ENCODE measurements around the gene ACCSL. TPM values are rescaled to one million over a fixed set of nuclear protein-coding genes. Genes with fewer than 3 reads are reported as not detected.

Gene ACCSL
- total RNA-seq = not detected

DNA sequence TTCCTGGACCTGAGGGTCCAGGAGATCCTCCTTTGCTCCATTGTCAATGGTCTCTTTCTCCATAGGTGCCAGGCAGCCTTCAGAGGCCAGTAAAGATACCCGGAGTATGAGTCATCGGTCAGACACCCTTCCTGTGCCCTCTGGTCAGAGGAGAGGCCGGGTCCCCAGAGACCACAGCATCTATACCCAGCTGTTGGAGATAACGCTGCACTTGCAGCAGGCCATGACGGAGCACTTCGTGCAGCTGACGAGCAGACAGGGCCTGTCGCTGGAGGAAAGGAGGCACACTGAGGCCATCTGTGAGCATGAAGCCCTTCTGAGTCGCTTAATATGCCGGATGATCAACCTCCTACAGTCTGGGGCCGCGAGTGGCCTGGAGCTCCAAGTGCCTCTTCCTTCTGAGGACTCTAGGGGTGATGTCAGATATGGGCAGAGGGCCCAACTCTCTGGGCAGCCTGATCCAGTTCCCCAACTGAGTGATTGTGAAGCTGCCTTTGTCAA is at the start of gene ACCSL:
Gene ACCSL (plus strand): TSS at position 51 of the 501 bp plus-strand sequence. CDS start 56 bp downstream, at position 107.
- no peak for DNase-seq

DNA sequence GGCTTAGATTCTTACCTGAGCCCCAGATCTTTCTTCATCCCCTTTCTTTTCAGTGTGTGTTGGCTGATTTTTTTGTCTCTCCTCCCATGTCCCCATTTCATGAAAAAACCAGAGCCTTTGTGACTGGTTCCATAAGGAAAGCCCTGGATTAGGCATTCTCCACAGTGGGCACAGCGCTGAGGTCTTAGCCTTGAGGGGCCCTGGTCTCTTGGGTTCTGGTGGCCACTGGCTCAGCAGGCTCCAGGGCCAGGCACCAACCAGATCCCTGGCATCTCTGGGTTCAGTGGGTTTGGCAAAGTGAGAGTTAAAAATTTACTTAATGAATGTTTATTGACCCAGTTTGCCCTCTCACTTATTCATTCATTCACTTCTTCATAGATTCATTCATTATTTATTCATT is 49.5 kb upstream of the ACCSL start:
- DNase-seq = no peak

DNA sequence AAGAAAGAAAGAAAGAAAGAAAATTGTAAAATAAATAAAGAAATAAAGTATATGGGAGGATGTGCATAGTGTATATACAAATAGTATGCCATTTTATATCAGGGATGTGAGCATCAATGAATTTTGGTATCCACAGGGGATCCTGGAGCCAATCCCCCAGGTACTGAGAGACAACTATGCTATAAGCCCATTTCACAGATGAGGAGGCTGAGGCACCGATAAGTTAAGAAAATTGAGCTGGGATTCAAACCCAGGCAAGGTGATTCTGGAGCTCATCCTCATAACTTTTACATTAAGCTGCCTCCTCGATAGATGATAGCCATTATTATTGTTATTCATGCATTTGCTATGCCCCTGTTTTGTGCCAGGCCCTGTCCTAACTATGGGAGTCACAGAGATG is 47.0 kb upstream of the ACCSL start:
- DNase-seq = no peak

DNA sequence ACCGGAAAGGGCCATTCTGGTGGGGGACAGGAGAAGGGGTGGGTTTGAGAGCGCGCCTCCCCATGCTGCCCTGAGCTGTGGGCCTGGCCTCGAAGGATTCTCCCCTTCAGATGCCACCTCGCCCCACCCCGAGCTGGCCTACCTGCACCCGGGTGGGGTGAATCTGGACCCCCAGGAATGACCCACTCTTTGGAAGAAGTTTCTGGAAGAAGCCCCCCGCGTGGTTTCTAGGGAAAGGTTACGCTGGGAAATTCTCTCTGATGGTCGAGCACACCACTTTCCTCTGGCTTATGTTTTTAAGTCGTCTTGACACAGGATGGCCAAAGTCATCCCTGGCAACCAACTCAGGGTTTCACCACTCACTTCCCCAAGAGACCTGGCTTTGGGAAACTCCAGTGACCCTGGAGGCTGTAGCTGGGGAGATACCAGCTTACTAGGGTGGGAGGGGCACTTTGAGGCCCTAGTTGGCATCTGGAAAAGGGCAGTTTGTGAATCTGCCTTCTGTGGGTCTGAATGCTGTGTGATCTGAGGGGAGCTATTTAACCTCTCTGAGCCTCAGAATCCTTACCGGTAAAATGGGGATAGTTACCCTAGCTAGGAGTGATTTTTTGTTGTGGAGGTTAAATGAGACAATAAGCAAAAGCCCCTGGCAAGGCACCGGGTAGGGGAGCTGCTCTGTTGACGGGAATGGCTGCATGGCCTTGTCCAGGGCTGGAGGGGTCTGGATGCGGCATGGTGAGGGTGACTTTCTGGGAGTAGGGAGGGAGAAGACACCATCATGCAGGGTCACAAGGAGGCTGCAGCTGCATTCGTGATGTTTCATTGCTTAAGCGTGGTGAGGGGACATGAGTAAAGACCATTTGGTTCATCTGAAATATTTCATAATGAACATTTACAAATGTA is 45.3 kb upstream of the ACCSL start:
- DNase-seq = no peak

DNA sequence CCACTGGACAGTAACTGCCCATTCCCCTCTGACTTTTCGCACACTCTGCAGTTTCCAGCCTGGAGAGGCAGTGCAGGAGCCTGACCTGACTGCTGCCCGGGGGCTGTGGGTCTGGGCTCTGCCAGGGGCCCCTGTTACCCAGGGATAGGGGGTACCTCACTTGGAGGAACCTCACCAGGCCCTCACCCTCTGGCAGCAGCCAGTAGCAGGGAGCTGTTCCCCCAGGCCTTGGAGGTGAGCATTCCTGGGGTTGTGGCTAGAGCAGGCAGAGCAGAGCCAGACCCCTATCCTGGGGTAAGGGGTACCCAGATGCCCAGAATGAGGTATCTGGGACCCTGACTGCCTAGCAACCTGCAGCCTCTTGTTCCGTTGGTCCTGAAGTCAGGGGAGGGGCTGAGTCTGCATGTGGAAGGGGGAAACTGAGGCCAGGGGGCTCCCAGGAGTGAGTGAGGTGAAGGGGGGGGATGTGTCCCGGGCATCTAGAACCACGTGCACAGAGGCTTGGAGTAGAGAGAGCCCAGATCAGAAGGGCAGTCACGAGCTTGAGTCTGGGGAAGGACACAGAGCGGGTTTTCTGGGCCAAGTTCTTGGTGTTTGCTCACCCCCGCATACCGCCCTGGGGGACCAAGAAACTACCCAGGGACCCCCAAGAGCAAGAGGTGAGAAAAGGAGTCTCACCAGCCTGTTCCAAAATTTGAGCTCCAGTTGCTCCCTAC is 43.9 kb upstream of the ACCSL start:
- DNase-seq = no peak

DNA sequence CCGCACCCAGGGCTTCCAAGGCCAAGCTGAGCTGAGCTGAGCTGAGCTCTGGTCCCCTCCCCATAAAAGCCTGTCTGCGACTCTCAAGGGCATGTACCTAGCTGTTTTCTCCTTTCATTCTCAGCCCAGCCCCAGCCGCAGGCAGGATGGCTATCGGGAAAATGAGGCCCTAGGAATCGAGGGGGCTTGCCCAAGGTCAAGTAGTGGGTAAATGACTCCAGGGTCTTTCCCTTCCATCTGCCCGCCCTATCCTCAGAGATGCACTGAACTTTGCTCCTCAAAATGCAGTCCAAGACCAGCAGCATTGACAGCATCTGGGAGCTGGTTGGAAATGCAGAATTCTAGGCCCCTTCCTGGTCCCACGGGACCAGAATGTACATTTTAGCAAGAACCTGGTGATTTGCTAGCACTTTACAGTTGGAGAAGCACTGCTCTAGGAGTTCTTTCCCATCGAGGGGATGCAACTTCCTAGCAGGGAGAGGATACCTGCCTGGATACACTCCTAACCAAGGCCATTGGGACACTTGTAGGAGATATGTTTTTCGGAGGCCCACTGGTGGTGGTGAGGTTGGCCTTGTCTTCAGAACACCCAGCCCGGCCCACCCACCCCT is 43.2 kb upstream of the ACCSL start:
- no peak for DNase-seq

DNA sequence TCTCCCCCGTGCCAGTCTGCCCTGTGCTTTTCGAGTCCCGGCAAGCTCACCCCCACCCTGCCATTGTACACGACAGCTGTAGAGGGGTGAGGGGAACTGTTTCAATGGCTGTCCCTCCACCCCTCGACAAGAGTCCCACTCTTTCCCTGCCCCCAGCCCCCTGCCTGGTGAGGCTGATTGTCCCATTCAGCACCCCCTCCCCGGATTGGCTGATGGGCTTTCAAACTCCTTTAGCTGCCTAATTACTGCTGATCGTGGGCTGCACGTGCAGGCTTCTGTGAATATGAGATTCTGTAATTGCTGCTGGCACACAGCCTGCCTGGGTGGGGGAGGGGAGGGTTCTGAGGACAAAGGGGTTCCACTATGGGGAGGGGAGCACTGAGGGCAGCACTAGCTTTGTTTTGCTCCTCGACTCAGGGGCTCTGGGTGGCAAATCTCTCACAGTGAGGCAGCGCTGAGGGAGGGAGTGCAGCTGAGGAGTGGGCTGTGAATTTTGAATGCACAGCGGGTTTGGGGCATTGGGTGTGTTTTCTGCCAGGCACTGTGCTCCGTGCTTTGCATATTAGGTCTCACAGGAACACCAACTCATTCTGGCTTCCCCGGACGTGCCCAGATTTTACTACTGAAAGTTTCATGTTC is 42.6 kb upstream of the ACCSL start:
- peak; percentile 72 for DNase-seq

DNA sequence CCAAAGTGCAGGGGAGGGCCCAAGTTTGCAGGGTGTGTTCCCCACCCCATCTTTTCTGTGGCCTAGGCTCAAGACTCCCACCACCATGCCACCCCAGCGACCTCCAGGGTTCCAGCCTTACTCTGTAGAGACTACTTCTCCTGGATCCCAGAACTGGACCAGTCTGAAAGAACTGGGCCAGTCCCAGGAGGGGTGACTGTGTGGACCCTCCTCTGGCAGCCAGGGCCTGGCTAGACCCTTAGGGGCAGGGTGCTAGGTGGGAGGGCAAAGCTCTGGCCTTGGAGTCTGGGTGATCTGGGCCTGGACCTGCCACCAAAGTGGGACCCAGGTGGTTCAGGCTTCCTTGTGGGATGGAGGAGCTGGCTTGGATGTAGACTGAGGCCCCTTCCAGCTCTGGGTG is 41.8 kb upstream of the ACCSL start:
- DNase-seq = no peak

DNA sequence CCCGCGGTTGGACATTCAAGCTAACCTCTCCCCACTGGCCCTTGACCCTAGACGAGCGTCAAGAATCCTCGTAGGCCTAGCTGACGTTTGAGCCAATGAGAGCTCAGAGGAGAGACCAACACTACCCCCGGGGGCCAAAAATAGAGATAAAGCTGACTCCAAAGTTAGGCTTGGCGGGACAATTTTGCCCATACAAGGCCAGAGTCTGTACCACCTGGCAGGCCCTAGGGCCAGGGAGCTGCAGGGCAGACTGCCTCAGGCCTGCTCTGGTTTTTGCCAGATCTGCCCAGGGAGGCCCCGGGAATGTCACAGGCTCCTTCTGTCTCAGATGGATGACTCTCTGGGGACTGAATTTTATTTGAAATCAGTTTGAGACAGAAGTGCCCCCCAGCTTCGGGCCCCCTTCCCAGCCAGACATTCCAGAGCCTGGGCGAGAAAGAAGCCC is 40.8 kb upstream of the ACCSL start:
- no peak for DNase-seq

DNA sequence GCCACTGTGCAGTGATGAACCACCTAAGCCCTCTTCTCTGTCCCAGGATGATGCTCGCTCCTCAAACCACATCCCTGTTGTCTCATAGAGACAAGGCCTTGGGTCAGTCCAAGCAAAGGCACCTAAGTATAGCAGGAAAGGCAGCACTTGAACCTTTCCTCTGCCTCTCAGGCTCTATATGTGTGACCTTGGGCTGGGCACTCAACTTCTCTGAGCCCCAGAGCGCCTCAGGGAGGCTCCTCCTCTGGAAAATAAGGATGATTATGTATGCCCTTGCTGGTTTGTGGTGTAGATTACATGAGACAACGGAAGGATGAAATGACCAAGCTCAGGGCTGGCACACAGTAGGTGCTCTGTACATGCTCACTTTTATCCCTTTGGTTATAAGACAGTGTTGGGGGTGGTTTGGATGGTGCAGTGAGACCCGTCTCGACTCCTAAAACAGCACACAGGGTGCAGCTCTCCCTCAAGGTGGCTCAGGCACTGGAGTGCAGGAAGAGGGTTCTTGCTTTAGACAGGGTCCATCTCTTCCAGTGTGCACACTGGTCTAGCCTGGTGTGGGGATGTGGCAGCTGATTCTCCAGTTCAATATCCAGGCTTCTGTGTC is 40.2 kb upstream of the ACCSL start:
- DNase-seq = no peak

DNA sequence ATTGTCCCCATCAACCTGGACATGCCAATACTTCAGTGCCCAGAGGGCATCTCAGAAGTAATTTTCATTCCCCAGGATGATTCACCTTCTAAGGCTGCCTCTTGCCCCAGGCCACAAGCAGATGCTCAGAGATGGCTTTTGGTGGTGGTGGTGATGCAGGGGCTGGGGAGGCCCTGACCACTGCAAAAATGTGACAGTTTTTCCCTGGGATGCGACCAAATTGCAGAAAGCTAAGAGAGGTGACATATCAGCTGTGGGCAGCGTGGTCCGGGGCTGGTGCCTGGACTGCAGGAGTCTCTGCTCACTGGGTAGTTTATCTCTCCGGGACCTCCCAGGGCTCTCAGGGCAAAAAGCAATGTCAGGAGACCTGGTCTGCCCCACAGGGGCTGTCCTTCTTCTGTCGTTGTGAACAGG is 39.7 kb upstream of the ACCSL start:
- DNase-seq = no peak

DNA sequence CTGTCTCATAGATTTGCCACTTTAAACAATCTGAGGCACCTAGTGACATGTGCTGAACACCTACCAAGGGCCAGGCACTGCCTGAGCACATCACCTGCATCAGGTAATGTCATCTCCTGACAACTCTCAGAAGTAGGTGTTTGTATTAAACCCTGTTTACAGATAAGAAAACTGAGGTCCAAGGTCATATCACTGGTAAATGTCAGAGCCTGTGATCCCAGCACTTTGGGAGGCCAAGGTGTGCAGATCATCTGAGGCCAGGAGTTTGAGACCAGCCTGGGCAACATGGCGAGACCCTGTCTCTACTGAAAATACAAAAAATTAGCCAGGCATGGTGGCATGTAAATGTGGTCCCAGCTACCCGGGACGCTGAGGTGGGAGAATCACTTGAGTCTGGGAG is 39.1 kb upstream of the ACCSL start:
- DNase-seq = no peak

DNA sequence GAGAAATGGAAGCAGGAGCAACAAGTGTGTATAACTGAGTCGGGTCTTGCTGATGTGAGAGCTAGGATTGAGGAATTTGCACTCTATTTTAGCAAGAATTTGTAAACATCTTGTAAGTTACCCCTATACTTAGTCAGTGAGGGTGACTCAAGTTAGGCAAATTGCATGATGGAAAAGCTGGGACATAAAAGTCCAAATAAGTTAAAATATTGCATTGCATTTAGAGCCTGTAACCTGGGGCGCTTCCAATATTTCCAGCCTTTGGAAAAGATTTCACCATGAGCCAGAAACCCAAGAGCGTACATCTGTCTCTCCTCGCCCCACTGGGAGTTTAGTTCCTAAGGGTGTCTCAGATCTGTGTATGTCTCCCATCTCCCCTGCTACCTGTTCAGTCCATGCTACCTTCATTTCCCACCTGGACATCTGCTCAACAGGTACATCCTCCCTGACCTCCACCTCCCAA is 37.0 kb upstream of the ACCSL start:
- DNase-seq = no peak

DNA sequence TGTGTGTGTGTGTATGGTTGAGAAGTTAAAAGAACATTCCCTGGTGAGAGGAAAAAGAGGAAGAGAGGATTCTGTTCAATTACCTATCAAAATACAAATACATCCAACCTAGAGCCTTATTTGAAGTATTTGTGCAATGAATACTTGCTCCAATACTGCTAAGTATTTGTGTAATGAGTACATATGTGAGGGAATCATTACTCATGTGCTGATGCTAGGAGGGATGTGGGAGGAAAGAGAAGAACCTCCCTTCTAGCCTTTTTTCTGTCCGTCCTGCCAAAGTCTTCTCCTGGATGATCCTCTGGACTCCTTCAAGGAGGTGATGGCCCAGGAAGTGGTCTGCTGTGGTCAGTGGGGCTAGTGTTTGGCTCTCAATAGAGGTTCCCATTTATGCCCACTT is 36.0 kb upstream of the ACCSL start:
- DNase-seq = no peak

DNA sequence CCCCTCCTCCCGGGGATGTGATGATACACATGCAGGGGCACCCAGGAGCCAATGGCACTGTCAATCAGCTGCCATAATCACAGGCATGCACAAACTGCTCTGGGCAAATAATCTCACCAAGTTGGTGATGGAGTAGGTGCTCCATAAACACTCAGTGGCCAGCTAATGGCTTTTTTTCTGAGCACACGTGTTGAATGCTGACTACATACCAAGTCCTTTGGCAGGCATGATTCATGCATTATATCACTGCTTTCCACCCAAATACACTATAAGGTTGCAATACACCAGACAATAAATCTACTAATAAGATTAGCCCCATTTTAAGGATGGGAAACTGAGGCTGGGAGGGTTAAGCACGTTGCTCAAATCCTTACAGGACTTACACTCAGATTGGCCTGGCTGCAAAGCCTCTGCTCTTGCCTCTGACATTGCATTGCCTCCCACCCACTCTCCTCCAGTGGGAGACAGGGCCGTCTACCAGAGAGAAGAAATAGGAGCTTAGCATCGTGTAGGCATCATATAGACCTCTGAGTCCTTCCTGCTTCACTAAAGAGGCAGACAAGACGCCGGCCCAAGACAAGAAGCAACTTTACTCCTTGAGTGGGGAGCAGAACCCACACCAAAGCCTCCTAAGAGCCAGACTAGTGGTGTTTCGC is 32.7 kb upstream of the ACCSL start:
- no peak for DNase-seq

DNA sequence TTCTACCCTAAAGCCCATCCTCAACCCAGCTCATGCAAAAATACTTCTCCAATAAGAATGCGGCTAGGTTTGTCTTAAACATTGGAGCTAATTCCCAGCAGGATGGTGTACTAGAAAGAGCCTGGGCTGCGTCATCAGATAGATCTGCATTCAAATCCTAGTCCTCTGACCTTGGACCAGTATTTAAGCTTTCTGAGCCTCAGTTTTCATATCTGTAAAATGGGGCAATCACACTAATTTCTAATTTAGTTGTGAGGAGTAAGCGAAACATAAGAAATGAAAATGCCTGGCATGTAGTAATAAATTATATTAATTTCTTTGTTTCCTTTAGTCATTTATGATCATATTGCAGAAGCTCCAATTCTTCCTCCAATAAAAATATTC is 32.2 kb upstream of the ACCSL start:
- DNase-seq = no peak

DNA sequence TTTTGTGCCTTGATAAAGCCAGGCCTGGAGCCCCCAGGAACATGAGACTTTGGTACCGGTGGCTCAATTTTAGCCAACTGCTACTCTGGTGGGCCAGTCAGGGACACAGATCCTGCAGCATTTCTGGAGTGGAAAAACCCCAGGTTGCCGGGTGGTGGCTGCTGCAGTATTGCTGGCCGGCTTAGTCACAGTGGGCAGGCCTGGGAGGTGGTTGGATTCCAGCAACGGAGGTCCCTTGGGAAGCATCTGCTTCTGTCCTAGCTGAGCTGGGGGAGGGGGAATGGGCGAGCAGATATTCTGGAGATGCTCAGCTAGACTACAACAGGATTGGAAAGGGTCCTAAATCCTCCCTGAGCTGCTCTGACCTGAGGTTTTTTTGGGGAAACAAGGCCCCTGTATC is 31.6 kb upstream of the ACCSL start:
- peak; percentile 39 for DNase-seq

DNA sequence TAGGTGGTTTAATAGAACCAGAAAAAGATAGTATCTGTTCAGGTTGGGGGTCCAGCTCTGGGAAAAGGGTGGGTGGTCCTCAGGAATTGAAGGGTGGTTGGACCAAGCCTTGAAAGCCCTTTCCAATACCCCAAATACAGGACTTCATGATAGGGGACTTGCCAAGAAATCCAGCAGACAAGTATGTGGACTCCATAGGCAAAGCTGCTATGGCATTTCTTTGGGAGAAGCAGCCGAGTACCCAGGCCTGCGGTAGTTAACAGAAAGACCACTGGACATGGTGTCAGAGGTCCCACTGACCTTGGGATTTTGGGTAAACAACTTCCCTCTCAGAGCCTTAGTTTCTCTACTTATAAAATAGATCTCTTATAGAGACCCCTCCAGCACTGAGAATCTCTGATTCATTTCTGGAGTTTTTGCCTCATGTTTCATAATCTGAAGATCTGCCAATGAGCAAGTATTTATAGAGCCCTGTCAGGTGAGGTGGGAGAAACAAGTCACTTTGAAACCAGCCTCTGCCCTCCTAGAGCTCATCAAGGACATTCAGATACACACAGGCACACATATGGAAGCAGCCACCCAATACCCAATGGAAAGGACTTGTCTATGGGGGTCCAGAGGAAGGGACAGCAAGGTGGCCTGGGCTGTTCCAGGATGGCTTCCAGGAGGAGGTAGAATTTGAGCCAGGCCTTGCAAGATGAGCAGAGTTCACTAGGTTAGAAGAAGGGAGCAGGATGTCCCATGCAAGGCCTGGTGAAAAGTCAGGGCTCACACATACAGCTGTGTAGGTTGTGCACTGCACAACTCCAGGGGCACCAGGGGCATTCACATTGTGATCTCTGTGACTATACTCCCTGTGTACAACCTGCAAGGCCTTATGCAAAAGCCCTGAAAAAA is 31.0 kb upstream of the ACCSL start:
- no peak for DNase-seq

DNA sequence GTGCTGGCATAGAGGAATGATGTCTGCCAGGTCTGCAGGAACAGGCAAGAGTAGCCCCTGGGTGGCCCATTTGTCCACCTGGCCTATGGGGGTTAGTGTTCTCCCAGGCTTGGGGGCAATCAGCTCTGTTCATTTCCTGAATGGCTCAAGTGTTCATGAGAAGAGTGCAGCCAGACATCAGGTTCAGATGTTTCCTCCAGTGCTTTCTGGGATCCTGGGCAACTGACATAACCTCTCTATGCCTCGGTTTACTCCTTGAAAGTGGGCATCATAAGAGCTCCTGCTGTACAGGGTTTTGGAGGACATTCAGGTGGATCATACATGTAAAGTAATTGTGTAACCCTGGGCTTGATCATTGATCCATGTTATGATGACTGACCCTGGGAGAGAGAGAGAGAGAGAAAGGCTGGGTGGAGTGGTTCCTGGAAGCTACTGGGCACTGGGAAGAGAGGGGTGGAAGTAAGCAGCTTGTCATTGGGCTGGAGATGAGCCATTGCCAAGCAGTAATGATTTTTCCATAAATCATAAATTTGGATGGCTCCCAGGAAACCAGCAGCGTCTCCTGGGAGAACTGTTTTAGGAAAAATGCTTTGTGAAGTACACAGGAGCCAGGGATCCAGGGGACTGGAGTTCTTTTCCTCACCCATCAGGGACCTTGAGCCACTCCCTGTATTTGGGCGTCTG is 30.2 kb upstream of the ACCSL start:
- no peak for DNase-seq

DNA sequence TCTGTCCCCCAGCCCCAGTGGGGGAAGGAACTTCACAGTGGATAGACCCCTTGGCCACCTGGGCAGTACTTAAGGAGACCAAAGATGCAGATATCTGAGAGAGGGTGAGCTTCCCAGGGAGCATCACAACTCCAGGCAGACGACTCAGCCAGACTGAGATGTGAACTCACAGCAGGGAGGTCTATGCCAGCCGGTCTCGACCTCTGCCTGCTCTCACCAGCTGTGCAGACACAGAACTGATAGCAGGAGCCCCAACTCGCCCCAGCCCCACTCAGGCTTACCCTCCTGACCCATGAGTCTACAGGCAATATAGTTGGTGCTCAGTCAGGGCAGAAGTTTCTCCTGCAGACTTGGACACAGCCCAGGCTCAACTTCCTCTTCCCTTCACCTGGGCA is 29.7 kb upstream of the ACCSL start:
- no peak for DNase-seq

All from tongue (tissue), 2 donors.